A549 (cell line): ENCODE results near the gene LMAN1L. TPM values are rescaled to one million over a fixed set of nuclear protein-coding genes. Genes with fewer than 3 reads are reported as not detected.

Experiments
- ATAC-seq, 2 experiments: fragments of 200-7000 bp in 1 of 2; fragments of >200 bp in 1 of 2; cut with Nextera tagmentation in 1 of 2; cut with Tn5 transposase in 1 of 2; 3 replicates each; pipeline versions ENCODE4 v1.8.0 to v1.9.1; 2018 to 2020; ENCODE audit warnings: mild to moderate bottlenecking in 1 of 2, moderate library complexity in 1 of 2
- CTCF ChIA-PET: fragments of 300-600 bp; sonication (Branson Sonifier 250); formaldehyde crosslinking; extraction: SDS; loops from one replicate; lab custom pipeline; 2021; ENCODE audit warnings: antibody characterized with exemption, inconsistent platforms; lab: Yijun Ruan, JAX
- POLR2A ChIA-PET: fragments of 350-600 bp; formaldehyde crosslinking; extraction: SDS; loops from one replicate; lab custom pipeline; 2021; ENCODE audit warnings: antibody characterized with exemption, inconsistent platforms; lab: Yijun Ruan, JAX
- DNase-seq, 2 experiments: peaks; one replicate each; pipeline versions ENCODE4 v3.0.0 to v3.0.0-alpha.2; 2011 to 2016; ENCODE audit warnings: low read depth in 1 of 2, low spot score in 1 of 2
- FAIRE-seq: peaks from 2 replicates; lab custom pipeline; 2011; peaks lifted over from hg19 to GRCh38; lab: Jason Lieb, UNC
- H3K27ac ChIP-seq, 2 experiments: fragments of >200 bp; sonication (Bioruptor Twin); formaldehyde crosslinking; 3 replicates each; pipeline ENCODE4 v1.5.1; 2016 to 2017
- H3K4me1 ChIP-seq: fragments of >200 bp; sonication (Bioruptor Twin); formaldehyde crosslinking; 3 replicates; pipeline ENCODE4 v1.6.1; 2016
- H3K4me2 ChIP-seq: fragments of >200 bp; sonication (Bioruptor Twin); formaldehyde crosslinking; 3 replicates; pipeline ENCODE4 v1.6.1; 2016
- H3K4me3 ChIP-seq: fragments of >200 bp; sonication (Bioruptor Twin); formaldehyde crosslinking; 3 replicates; pipeline ENCODE4 v1.5.1; 2016
- H3K9me3 ChIP-seq: fragments of >200 bp; sonication (Bioruptor Twin); formaldehyde crosslinking; 3 replicates; pipeline ENCODE4 v1.6.1; 2016
- BCL3 ChIP-seq: fragments of >200 bp; sonication (Bioruptor Twin); formaldehyde crosslinking; IDR thresholded peaks from 3 replicates; pipeline ENCODE4 v1.6.1; 2016
- BHLHE40 ChIP-seq: IDR thresholded peaks from 2 replicates; pipeline ENCODE4 v1.6.1; 2012; ENCODE audit warnings: low read depth, low read length, inconsistent platforms
- CBX2 ChIP-seq: fragments of 200-600 bp; sonication (generic); IDR thresholded peaks from 2 replicates; pipeline ENCODE4 v1.6.1; 2016; ENCODE audit warnings: low read depth, mild to moderate bottlenecking, borderline replicate concordance
- CBX8 ChIP-seq: fragments of 200-600 bp; sonication (generic); IDR thresholded peaks from 2 replicates; pipeline ENCODE4 v1.6.1; 2016
- CEBPB ChIP-seq, 2 experiments: fragments of >200 bp in 1 of 2; sonication (Bioruptor Twin) in 1 of 2; formaldehyde crosslinking in 1 of 2; IDR thresholded peaks; 2 replicates each; pipeline ENCODE4 v1.6.1; 2012 to 2016
- CHD2 ChIP-seq: fragments of 150-350 bp; IDR thresholded peaks from 2 replicates; pipeline ENCODE4 v1.6.1; 2014; ENCODE audit warnings: low read length; ENCODE audit not compliant: partially characterized antibody
- E2F6 ChIP-seq: IDR thresholded peaks from 2 replicates; pipeline ENCODE4 v1.6.1; 2012; ENCODE audit warnings: low read depth, borderline replicate concordance
- EHF ChIP-seq: fragments of 250-450 bp; sonication (Bioruptor Pico); IDR thresholded peaks from 2 replicates; pipeline ENCODE4 v1.5.0; 2020; ENCODE audit warnings: mild to moderate bottlenecking
- EHMT2 ChIP-seq: fragments of 200-600 bp; sonication (generic); IDR thresholded peaks from 2 replicates; pipeline ENCODE4 v1.6.1; 2016; ENCODE audit warnings: antibody characterized with exemption, low read depth, mild to moderate bottlenecking, moderate library complexity
- EP300 ChIP-seq, 2 experiments: fragments of >200 bp; sonication (Bioruptor Twin); formaldehyde crosslinking; IDR thresholded peaks; 2 replicates in 1 of 2; 3 replicates in 1 of 2; pipeline ENCODE4 v1.6.1; 2016 to 2017
- FOXS1 ChIP-seq: fragments of 250-450 bp; sonication (Bioruptor Pico); IDR thresholded peaks from 2 replicates; pipeline ENCODE4 v1.5.0; 2020; ENCODE audit warnings: mild to moderate bottlenecking, moderate library complexity
- HDAC2 ChIP-seq: fragments of 200-600 bp; sonication (generic); IDR thresholded peaks from 2 replicates; pipeline ENCODE4 v1.6.1; 2016
- HOXA7 ChIP-seq: fragments of 250-450 bp; sonication (Bioruptor Pico); IDR thresholded peaks from 2 replicates; pipeline ENCODE4 v1.5.0; 2020; ENCODE audit warnings: mild to moderate bottlenecking, moderate library complexity
- HOXB13 ChIP-seq: fragments of 250-450 bp; sonication (Bioruptor Pico); IDR thresholded peaks from 2 replicates; pipeline ENCODE4 v1.5.0; 2020; ENCODE audit warnings: low read depth, mild to moderate bottlenecking, moderate library complexity
- JUN ChIP-seq, 2 experiments: fragments of >200 bp; sonication (Bioruptor Twin); formaldehyde crosslinking; IDR thresholded peaks; 2 replicates in 1 of 2; 3 replicates in 1 of 2; pipeline ENCODE4 v1.6.1; 2016 to 2017
- KDM5A ChIP-seq: fragments of 200-600 bp; sonication (generic); IDR thresholded peaks from 2 replicates; pipeline ENCODE4 v1.6.1; 2016; ENCODE audit warnings: antibody characterized with exemption, mild to moderate bottlenecking
- MAZ ChIP-seq: fragments of 150-350 bp; IDR thresholded peaks from 2 replicates; pipeline ENCODE4 v1.6.1; 2014; ENCODE audit warnings: antibody characterized with exemption, low read depth, low read length, borderline replicate concordance
- MYC ChIP-seq: IDR thresholded peaks from 2 replicates; pipeline ENCODE4 v1.6.1; 2012; ENCODE audit warnings: mild to moderate bottlenecking, inconsistent platforms, low read length, improper control_type of control experiment, borderline replicate concordance
- NPAS2 ChIP-seq: fragments of 250-450 bp; sonication (Bioruptor Pico); IDR thresholded peaks from 2 replicates; pipeline ENCODE4 v1.8.0; 2022; ENCODE audit warnings: mild to moderate bottlenecking, moderate library complexity, borderline replicate concordance
- NR3C1 ChIP-seq: fragments of >200 bp; sonication (Bioruptor Twin); formaldehyde crosslinking; IDR thresholded peaks from 3 replicates; pipeline ENCODE4 v1.6.1; 2017
- POLR2A ChIP-seq: IDR thresholded peaks from 2 replicates; pipeline ENCODE4 v1.6.1; 2012; ENCODE audit warnings: mild to moderate bottlenecking, low read length
- POLR2AphosphoS2 ChIP-seq: conservative IDR thresholded peaks from 2 replicates; pipeline ENCODE4 v1.6.1; 2012; ENCODE audit warnings: low read length, improper control_type of control experiment, inconsistent platforms
- RAD21 ChIP-seq, 2 experiments: fragments of >200 bp in 1 of 2; sonication (Bioruptor Twin) in 1 of 2; formaldehyde crosslinking in 1 of 2; IDR thresholded peaks in 1 of 2; conservative IDR thresholded peaks in 1 of 2; 2 replicates in 1 of 2; 3 replicates in 1 of 2; pipeline ENCODE4 v1.6.1; 2012 to 2018; ENCODE audit warnings: inconsistent platforms in 1 of 2
- RFX5 ChIP-seq: fragments of 450-650 bp; IDR thresholded peaks from 2 replicates; pipeline ENCODE4 v1.7.1; 2014; ENCODE audit warnings: antibody characterized with exemption, mild to moderate bottlenecking, moderate library complexity
- SMC3 ChIP-seq: fragments of >200 bp; sonication (Bioruptor Twin); formaldehyde crosslinking; IDR thresholded peaks from 3 replicates; pipeline ENCODE4 v1.6.1; 2018; ENCODE audit warnings: inconsistent platforms
- TP53 ChIP-seq: fragments of 250-450 bp; sonication (Bioruptor Pico); IDR thresholded peaks from 2 replicates; pipeline ENCODE4 v1.5.0; 2021; ENCODE audit warnings: mild to moderate bottlenecking, moderate library complexity
- ZC3H11A ChIP-seq: fragments of 450-650 bp; IDR thresholded peaks from 2 replicates; pipeline ENCODE4 v1.6.1; 2014; ENCODE audit warnings: antibody characterized with exemption, mild to moderate bottlenecking
- ZFP36 ChIP-seq: fragments of 450-650 bp; IDR thresholded peaks from 2 replicates; pipeline ENCODE4 v1.6.1; 2014; ENCODE audit warnings: borderline replicate concordance; ENCODE audit not compliant: partially characterized antibody
- ZNF302 ChIP-seq: fragments of 250-450 bp; sonication (Bioruptor Pico); IDR thresholded peaks from 2 replicates; pipeline ENCODE4 v1.9.0; 2021; ENCODE audit warnings: inconsistent platforms, mild to moderate bottlenecking, moderate library complexity
- WGBS: methylation state at CpG from one replicate; pipeline ENCODE4 v1.1.6; 2017; ENCODE audit errors: missing lambda C conversion rate; 5-methylcytosine and 5-hydroxymethylcytosine counted together
- polyA plus RNA-seq, 4 experiments: library from polyadenylated mRNA; depleted of rRNA in 3 of 4; stranded (reverse); fragments of >200 nt; fragmentation: RNase III in 1 of 4; extraction: RNeasy Plus Mini Kit Qiagen cat#74134 plus additional on column Dnase treatment in 1 of 4; gene quantifications; 2 replicates in 3 of 4; 3 replicates in 1 of 4; pipeline ENCODE4 v1.2.3, GENCODE V29; 2011 to 2017
- TF ChIP-seq, protein P1 (sequence below): IDR thresholded peaks from 2 replicates; pipeline ENCODE4 v1.6.1; 2012
- TF ChIP-seq, protein P2 (sequence below): IDR thresholded peaks from 2 replicates; pipeline ENCODE4 v1.6.1; 2012
- TF ChIP-seq, protein P3 (sequence below): fragments of 450-650 bp; IDR thresholded peaks from 2 replicates; pipeline ENCODE4 v1.6.1; 2014; ENCODE audit warnings: antibody characterized with exemption

LMAN1L gene
- polyA plus RNA-seq, 2 of the 4 experiments (the other 2 are of a cell fraction) = not detected

DNA sequence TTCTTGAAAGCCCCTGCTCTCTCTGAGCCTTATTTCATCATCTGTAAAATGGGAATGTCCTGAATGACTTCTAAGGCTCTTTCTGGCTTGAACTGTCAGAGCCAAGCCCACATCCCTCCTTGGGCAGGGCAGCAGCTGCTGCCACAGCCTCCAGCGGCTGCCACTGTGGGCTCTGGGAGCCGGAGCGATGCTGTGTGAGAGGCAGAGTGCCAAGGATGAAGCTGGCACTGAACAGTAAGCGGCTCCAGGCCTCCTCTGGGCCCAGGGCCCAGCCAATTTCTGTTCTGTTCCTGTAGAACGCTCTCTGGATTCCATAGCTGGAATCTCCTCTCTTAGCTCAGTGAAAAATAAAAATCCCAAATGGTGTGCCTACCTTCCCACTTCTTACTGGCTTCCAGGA, 18.2 kb downstream of the LMAN1L start:
- 64% methylated on average over 5 of the region's 5 CpGs for WGBS
- CTCF ChIA-PET = interaction anchor here (0.7 to 66.7 kb wide), 4 partner anchors 10 to 120 kb away, joined by 3 to 1908 read pairs (median 4); partner anchors contain the start of genes CSK and LMAN1L
- H3K9me3 ChIP-seq = no peaks in the 10 kb centered on the region
- H3K4me3 ChIP-seq = no peak overlapping the region
- TF ChIP-seq EHF (CRISPR knock-in tag) (no peak), RAD21 (conservative IDR thresholded peaks at IDR 0.05 in 1 of 2, IDR thresholded peaks at IDR 0.05 in 1 of 2) (no peak), CBX2 (no peak), TP53 (no peak), RFX5 (no peak), EP300 (IDR thresholded peaks at IDR 0.05) (no peak), NPAS2 (no peak), MYC (no peak), CEBPB (IDR thresholded peaks at IDR 0.05) (no peak), EHMT2 (no peak), POLR2A (no peak), SMC3 (no peak), NR3C1 (no peak), BHLHE40 (no peak), JUN (IDR thresholded peaks at IDR 0.05) (no peak), ZFP36 (no peak), E2F6 (no peak), ZC3H11A (no peak)
- TF ChIP-seq, protein P1, sequence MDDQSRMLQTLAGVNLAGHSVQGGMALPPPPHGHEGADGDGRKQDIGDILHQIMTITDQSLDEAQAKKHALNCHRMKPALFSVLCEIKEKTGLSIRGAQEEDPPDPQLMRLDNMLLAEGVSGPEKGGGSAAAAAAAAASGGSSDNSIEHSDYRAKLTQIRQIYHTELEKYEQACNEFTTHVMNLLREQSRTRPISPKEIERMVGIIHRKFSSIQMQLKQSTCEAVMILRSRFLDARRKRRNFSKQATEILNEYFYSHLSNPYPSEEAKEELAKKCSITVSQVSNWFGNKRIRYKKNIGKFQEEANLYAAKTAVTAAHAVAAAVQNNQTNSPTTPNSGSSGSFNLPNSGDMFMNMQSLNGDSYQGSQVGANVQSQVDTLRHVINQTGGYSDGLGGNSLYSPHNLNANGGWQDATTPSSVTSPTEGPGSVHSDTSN = no peak
- FAIRE-seq (no peak), ATAC-seq (no peak), DNase-seq (no peak)
- no peak overlapping the region for H3K27ac ChIP-seq
- H3K4me1 ChIP-seq = peaks cover 7% of the 10 kb centered on the region; the same call in 1 of the 3 replicates
- no peak overlapping the region for H3K4me2 ChIP-seq
- POLR2A ChIA-PET = no interaction called here

DNA sequence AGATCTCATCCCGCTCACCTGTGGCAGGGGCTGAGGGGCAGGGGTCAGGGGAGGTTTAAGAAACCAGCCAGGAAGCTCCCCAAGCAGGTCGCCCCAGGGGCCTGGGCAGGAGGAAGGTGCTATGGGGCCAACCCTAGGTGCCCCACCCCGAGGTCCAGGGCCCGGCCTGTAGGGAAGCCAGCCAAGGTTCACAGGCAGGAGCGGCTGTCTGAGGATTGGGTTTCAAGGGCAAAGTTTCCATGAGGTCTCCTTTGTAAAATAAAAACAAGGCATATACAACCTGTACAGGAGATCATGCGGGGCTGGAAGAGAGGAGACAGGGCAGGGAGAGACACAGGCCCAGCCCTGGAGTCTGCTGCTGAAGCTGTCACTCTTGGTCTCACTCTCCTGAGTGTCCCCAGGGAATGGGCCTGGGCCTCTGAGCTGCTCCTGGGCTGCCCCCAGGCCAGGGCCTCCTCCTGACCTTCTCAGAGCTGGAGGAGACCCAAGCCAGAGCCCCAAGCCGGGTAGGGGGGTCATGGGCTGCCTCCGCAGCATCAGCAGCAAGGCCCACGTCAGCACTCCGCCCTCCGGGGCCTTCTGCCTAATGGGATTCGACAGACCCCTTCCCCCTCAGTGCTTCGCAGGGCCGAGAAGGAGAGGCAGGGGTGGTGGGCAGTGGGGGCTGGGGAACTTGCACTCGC, 19.3 kb downstream of the LMAN1L start:
- ATAC-seq (no peak), DNase-seq (no peak), FAIRE-seq (no peak)
- Histone ChIP-seq H3K9me3 (no peaks in the 10 kb centered on the region), H3K4me1 (peaks cover 3% of the 10 kb centered on the region; the same call in 1 of the 3 replicates), H3K27ac (no peak overlapping the region), H3K4me3 (no peak overlapping the region), H3K4me2 (no peak overlapping the region)
- ChIA-PET POLR2A (no interaction called here), CTCF (interaction anchor here (0.8 to 66.7 kb wide), 4 partner anchors 11 to 119 kb away, joined by 3 to 1908 read pairs (median 6); partner anchors contain the start of genes CSK, LMAN1L and ULK3)
- TF ChIP-seq FOXS1 (no peak), CBX8 (no peak), HOXB13 (CRISPR knock-in tag) (no peak), MAZ (no peak), POLR2A (no peak)
- TF ChIP-seq, protein P2, sequence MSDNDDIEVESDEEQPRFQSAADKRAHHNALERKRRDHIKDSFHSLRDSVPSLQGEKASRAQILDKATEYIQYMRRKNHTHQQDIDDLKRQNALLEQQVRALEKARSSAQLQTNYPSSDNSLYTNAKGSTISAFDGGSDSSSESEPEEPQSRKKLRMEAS = no peak
- 59% methylated on average over 13 of the region's 15 CpGs for WGBS

GRCh38 chr15:74832826-74833225, 20.2 kb downstream of the LMAN1L start:
- TF ChIP-seq BHLHE40 = no peak
- no peak for TF ChIP-seq CHD2
- no peak for TF ChIP-seq EHMT2
- TF ChIP-seq HOXA7 (CRISPR knock-in tag) = no peak
- no peak for TF ChIP-seq MAZ
- TF ChIP-seq POLR2AphosphoS2 = no peak
- no peak for TF ChIP-seq ZNF302 (CRISPR knock-in tag)
- no peak for TF ChIP-seq HDAC2
- no peak for TF ChIP-seq E2F6
- no peak for TF ChIP-seq KDM5A
- TF ChIP-seq BCL3 = no peak
- TF ChIP-seq CBX8 = no peak
- no peak for TF ChIP-seq JUN (IDR thresholded peaks at IDR 0.05)
- TF ChIP-seq, protein P3, sequence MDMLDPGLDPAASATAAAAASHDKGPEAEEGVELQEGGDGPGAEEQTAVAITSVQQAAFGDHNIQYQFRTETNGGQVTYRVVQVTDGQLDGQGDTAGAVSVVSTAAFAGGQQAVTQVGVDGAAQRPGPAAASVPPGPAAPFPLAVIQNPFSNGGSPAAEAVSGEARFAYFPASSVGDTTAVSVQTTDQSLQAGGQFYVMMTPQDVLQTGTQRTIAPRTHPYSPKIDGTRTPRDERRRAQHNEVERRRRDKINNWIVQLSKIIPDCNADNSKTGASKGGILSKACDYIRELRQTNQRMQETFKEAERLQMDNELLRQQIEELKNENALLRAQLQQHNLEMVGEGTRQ = no peak
- TF ChIP-seq HOXB13 (CRISPR knock-in tag) = no peak
- Histone ChIP-seq H3K27ac (no peak overlapping the region), H3K4me3 (no peak overlapping the region), H3K4me2 (no peak overlapping the region), H3K9me3 (no peaks in the 10 kb centered on the region), H3K4me1 (peaks cover 3% of the 10 kb centered on the region; the same call in 1 of the 3 replicates)
- CTCF ChIA-PET = interaction anchor here (2.1 to 66.7 kb wide), 2 partner anchors 10 to 42 kb away, joined by 8 to 1908 read pairs; partner anchors contain the start of genes CSK, LMAN1L and ULK3
- DNase-seq (no peak), ATAC-seq (no peak), FAIRE-seq (no peak)
- 41% methylated on average over 4 of the region's 4 CpGs for WGBS
- POLR2A ChIA-PET = no interaction called here
